MCF 10A (cell line): ENCODE measurements around the gene SEZ6L. TPM values are rescaled to one million over a fixed set of nuclear protein-coding genes. Genes with fewer than 3 reads are reported as not detected.

Source experiments
- BruUV-seq: library from RNA; stranded (reverse); fragments of 400-500 nt; replicated peaks from 2 replicates; lab custom pipeline; 2021; lab: Mats Ljungman, UMichigan
- CTCF ChIA-PET: fragments of 300-600 bp; sonication (Branson Sonifier 250); formaldehyde crosslinking; extraction: SDS; loops from one replicate; lab custom pipeline; 2021; ENCODE audit warnings: antibody characterized with exemption, inconsistent platforms; lab: Yijun Ruan, JAX
- POLR2A ChIA-PET: fragments of 300-600, 350-650 bp; sonication (Branson Sonifier 250); formaldehyde crosslinking; extraction: SDS; loops from one replicate; lab custom pipeline; 2020; ENCODE audit warnings: antibody characterized with exemption, inconsistent platforms; lab: Yijun Ruan, JAX
- DNase-seq: peaks from one replicate; pipeline ENCODE4 v3.0.0-alpha.2; 2018; ENCODE audit not compliant: unreplicated experiment
- H3K27ac Mint-ChIP-seq: one replicate; pipeline ENCODE4 v1.8.0; 2022; ENCODE audit warnings: mild to moderate bottlenecking, low read depth, mixed read lengths; ENCODE audit not compliant: unreplicated experiment
- H3K27me3 Mint-ChIP-seq: one replicate; pipeline ENCODE4 v1.8.0; 2022; ENCODE audit warnings: mixed read lengths; ENCODE audit not compliant: insufficient read depth, unreplicated experiment
- H3K36me3 Mint-ChIP-seq: one replicate; pipeline ENCODE4 v1.8.0; 2022; ENCODE audit warnings: mild to moderate bottlenecking, moderate library complexity, mixed read lengths; ENCODE audit not compliant: insufficient read depth, unreplicated experiment
- H3K4me1 Mint-ChIP-seq: one replicate; pipeline ENCODE4 v1.8.0; 2022; ENCODE audit warnings: mixed read lengths; ENCODE audit not compliant: insufficient read depth, unreplicated experiment
- H3K4me3 Mint-ChIP-seq: one replicate; pipeline ENCODE4 v1.8.0; 2022; ENCODE audit warnings: mild to moderate bottlenecking, moderate library complexity, mixed read lengths; ENCODE audit not compliant: unreplicated experiment
- H3K9me3 Mint-ChIP-seq: one replicate; pipeline ENCODE4 v1.8.0; 2022; ENCODE audit warnings: mixed read lengths; ENCODE audit not compliant: unreplicated experiment
- CTCF ChIP-seq: fragments of 200-600 bp; IDR thresholded peaks from one replicate; pipeline ENCODE4 v1.8.0; 2022; ENCODE audit warnings: antibody characterized with exemption, mild to moderate bottlenecking; ENCODE audit not compliant: unreplicated experiment
- intact Hi-C: fragments of 100-400 bp; cut with micrococcal nuclease; formaldehyde crosslinking; loops from 2 replicates; pipeline ENCODE4 v1.14.1; 2022
- total RNA-seq: library from RNA; stranded (reverse); gene quantifications from 2 replicates; pipeline ENCODE4 v1.2.3, GENCODE V29; 2022

The SEZ6L gene
- total RNA-seq, 1 experiment from 2014 or later = not detected

- intact Hi-C loops = no loop called here
- Mint-ChIP-seq H3K27me3 (no peaks in the 10 kb centered on the region), H3K4me1 (peaks cover 12% of the 10 kb centered on the region), H3K9me3 (no peaks in the 10 kb centered on the region), H3K36me3 (no peaks in the 10 kb centered on the region), H3K4me3 (no peak overlapping the region), H3K27ac (no peak overlapping the region)
- ChIA-PET POLR2A (interaction anchor here (0.6 kb wide), 1 partner anchor 62 kb away, joined by 3 read pairs; no protein-coding TSS in a partner anchor), CTCF (interaction anchor here (0.6 kb wide), 1 partner anchor 879 kb away, joined by 4 read pairs; no protein-coding TSS in a partner anchor)
- no TSS peak for BruUV-seq
- no peak for DNase-seq
- TF ChIP-seq CTCF = no peak
Measured at GRCh38 chr22:26326803-26327202, 157.5 kb downstream of the SEZ6L start.

GRCh38 chr22:26327306-26327705 lies 158.0 kb downstream of the SEZ6L start:
- no peak for DNase-seq
- CTCF ChIA-PET = interaction anchor here (0.6 kb wide), 1 partner anchor 754 kb away, joined by 4 read pairs; no protein-coding TSS in a partner anchor
- POLR2A ChIA-PET = interaction anchor here (0.6 kb wide), 1 partner anchor 62 kb away, joined by 3 read pairs; no protein-coding TSS in a partner anchor
- Mint-ChIP-seq H3K9me3 (no peaks in the 10 kb centered on the region), H3K4me1 (peaks cover 11% of the 10 kb centered on the region), H3K36me3 (no peaks in the 10 kb centered on the region), H3K27me3 (no peaks in the 10 kb centered on the region), H3K27ac (no peak overlapping the region), H3K4me3 (no peak overlapping the region)
- TF ChIP-seq CTCF = no peak
- no TSS peak for BruUV-seq
- intact Hi-C loops = no loop called here

- H3K4me1 Mint-ChIP-seq = peaks cover 2% of the 10 kb centered on the region
- H3K27ac Mint-ChIP-seq = no peak overlapping the region
- intact Hi-C loops = no loop called here
- H3K9me3 Mint-ChIP-seq = no peaks in the 10 kb centered on the region
- H3K4me3 Mint-ChIP-seq = no peak overlapping the region
- no peaks in the 10 kb centered on the region for H3K36me3 Mint-ChIP-seq
- CTCF ChIA-PET = interaction anchor here (0.6 to 1.2 kb wide), 4 partner anchors 22 to 863 kb away, joined by 3 to 4 read pairs (median 3); no protein-coding TSS in a partner anchor
- POLR2A ChIA-PET = no interaction called here
- no TSS peak for BruUV-seq
- DNase-seq = no peak
- TF ChIP-seq CTCF = no peak
- H3K27me3 Mint-ChIP-seq = peaks cover 2% of the 10 kb centered on the region
Measured at GRCh38 chr22:26328221-26328620, 159.0 kb downstream of the SEZ6L start.

GRCh38 chr22:26330971-26331625 lies 161.8 kb downstream of the SEZ6L start:
- no peaks in the 10 kb centered on the region for H3K9me3 Mint-ChIP-seq
- intact Hi-C loops = loop anchor here (1.0 to 5.0 kb wide), 6 partner anchors 72 to 553 kb away; no protein-coding TSS in a partner anchor
- H3K27ac Mint-ChIP-seq = no peak overlapping the region
- ChIA-PET CTCF (interaction anchor here (0.6 to 5.2 kb wide), 28 partner anchors 10 to 1562 kb away, joined by 3 to 31 read pairs (median 4); no protein-coding TSS in a partner anchor), POLR2A (no interaction called here)
- H3K36me3 Mint-ChIP-seq = no peaks in the 10 kb centered on the region
- DNase-seq = peak; percentile 70
- no TSS peak for BruUV-seq
- peaks cover 31% of the 10 kb centered on the region for H3K27me3 Mint-ChIP-seq
- no peaks in the 10 kb centered on the region for H3K4me1 Mint-ChIP-seq
- H3K4me3 Mint-ChIP-seq = no peak overlapping the region
- peak; percentile 96 for TF ChIP-seq CTCF
